HG02763 (cell line): ENCODE data around the gene BEND7.
"Not testable (repeated sequence)": the region's sequence is repeated elsewhere in the genome, so short reads cannot be mapped to it uniquely, and the experiment has no call there.

ENCODE experiments used
- ATAC-seq: cut with Tn5 transposase; IDR thresholded peaks from one replicate; pipeline ENCODE4 v1.9.1; 2021; ENCODE audit warnings: mild to moderate bottlenecking, moderate library complexity; ENCODE audit not compliant: unreplicated experiment

Gene BEND7, protein sequence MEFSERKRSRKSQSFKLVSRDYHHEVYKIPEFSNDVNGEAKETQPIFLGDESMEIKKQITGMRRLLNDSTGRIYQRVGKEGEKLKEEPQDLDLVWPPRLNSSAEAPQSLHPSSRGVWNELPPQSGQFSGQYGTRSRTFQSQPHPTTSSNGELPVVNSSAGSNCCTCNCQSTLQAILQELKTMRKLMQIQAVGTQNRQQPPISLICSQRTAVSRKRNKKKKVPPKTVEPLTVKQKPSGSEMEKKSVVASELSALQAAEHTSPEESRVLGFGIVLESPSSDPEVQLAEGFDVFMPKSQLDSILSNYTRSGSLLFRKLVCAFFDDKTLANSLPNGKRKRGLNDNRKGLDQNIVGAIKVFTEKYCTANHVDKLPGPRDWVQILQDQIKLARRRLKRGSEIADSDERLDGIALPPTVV

GRCh38 chr10:13528875-13529713, at the start of gene BEND7:
BEND7 (minus strand) TSS chr10:13529014; CDS start chr10:13528533, 481 bp downstream.
- no peak for ATAC-seq

- ATAC-seq = no peak
Observed at GRCh38 chr10:13573960-13574359, 45.1 kb upstream of the BEND7 start.

DNA sequence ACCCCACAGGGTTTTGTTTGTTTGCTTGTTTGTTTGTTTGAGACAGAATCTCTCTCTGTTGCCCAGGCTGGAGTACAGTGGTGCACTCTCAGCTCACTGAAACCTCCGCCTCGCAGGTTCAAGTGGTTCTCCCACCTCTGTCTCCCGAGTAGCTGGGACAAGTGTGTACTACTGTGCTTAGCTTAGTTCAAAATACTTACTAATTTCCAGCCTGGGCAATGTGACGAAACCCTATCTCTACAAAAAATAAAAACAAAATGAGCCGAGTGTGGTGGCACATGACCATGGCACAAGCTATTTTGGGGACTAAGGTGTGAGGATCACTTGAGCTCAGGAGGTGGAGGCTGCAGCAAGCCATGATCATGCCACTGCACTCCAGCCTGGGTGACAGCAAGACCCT, 42.7 kb upstream of the BEND7 start:
- no peak for ATAC-seq

GRCh38 chr10:13567030-13567429, 38.2 kb upstream of the BEND7 start:
- no peak for ATAC-seq

DNA sequence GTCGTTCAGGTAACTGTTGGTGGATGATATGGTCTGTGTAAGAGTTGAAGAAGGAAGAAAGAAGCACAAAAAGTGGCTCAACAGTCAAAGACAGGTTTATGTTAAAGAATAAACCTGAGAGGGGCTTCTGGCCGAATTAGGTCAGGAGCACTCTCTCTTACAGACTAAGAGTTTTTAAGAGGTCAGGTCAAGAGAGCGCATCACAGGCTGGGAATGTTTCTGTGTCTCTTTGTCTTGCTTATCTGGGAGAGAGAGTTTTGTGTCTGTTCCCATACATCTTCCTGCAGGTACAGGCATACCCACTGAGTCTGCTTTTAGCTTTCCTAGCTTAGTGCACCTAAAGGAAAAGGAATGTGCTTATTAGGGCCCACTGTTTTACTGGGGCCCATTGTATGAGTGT, 35.8 kb upstream of the BEND7 start:
- no peak for ATAC-seq

DNA sequence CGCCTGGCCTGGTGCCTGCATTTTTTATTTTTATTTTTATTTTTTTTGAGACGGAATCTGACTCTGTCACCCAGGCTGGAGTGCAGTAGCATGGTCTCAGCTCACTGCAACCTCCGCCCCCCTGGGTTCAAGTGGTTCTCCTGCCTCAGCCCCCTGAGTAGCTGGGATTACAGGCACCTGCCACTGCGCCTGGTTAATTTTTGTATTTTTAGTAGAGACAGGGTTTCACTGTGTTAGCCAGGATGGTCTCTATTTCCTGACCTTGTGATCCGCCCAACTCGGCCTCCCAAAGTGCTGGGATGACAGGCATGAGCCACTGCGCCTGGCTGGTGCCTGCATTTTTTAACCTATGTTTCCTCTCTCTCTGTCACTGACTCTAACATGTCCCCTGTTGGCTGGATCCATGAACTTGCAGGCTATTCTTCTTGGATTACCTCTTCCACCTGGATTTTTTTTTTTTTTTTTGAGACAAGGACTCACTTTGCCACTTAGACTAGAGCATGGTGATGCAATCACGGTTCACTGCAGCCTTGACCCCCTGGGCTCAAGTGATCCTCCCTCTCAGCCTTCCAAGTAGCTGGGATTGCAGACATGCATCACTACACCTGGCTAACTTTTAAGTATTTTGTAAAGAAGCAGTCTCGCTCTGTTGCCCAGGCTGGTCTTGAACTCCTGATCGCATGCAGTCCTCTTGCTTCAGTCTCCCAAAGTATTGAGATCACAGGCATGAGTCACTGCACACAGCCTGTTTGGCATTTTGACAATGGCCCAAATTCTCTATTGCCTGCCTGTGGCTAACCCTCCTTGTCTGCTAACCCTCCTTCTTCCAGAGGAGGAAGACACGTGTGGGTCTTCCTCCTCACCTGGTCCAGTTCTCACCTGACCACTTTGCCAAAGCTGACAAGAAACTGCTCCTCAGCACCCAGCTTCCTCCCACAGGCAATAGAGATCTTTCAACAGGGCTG, 34.9 kb upstream of the BEND7 start:
- ATAC-seq = no peak

DNA sequence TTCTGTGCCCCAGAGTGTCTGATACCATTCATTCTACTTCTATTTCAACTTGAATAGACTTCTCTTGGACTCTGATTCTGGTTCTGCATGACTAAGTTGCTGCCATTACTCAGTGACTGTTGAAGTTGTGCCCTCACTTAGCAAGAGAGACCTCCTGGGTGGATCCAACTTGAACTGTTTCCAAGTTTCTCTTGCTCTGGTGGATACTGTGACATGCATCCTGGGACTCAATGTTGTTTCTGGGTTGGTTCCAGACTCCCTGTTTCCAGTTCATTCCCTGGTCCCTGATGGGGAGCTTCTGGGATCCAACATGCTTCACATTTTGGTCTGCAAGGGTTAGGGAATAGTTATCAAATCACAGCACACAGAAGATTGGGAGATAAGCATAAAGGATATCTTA, 31.8 kb upstream of the BEND7 start:
- no peak for ATAC-seq

DNA sequence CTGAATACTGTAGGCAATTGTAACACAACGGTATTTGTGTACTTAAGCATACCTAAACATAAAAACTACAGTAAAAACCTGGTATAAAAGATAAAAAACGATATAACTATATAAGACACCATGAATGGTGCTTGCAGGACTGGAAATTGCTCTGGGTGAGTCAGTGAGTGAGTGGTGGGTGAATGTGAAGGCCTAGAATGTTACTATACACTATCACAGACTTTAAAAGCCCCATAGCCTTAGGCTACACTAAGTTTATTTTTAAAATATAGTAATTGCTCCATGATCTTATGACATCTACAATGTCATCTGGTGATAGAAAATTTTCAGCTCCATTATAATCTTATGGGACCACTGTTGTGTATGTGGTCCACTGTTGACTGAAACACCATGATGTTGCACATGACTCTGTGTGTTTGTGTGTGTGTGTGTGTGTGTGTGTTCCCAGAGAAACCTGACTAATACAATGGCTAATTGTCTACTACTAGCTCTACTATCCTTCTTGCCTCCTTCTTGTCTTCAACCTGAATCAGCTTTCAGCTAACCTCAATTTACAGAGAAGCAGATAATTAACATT, 30.4 kb upstream of the BEND7 start:
- no peak for ATAC-seq

DNA sequence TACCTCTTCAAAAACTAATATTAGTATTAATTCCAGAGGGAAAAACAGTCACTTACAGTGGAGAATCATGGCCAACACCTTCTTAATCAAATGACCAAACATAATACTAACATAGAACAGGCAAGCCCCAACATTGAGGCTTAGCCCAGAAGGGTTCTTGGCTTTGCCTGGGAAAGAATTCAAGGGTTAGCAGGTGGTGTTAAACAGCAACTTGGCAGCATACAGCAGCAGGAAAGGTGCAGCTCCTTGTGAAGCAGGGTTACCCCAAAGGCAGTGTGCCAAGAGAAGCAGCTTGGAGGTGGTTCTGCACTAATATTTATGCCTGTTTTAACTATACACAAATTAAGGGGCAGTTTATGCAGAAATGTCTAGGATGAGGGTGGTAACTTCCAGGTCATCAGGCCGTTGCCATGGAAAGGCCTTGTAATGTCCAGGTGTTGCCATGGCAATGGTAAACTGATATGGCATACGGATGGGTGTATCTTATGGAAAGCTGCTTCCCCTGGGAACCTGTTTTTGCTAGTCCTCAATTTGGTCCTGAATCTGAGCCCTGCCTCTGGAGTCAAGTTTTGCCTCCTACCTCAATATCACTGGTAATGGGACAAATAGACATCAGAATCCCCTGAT, 27.2 kb upstream of the BEND7 start:
- no peak for ATAC-seq

DNA sequence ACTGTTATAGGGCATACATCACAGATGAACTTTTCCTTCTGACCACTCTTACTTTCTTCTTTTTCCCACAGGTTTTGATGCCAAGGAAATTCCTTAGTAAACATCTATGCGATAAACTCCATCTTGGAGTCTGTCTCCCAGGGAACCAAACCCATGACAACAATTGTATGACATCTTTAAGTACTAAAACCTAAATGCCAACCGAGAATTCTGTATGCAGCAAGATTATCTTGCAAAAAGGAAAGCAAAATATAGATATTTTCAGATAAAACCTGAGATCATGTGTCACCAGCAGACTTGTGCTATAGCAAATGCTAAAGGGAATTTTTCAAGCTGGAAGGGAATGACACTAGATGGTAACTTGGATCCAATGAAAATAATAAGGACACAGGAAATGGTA, 22.0 kb upstream of the BEND7 start:
- no peak for ATAC-seq

DNA sequence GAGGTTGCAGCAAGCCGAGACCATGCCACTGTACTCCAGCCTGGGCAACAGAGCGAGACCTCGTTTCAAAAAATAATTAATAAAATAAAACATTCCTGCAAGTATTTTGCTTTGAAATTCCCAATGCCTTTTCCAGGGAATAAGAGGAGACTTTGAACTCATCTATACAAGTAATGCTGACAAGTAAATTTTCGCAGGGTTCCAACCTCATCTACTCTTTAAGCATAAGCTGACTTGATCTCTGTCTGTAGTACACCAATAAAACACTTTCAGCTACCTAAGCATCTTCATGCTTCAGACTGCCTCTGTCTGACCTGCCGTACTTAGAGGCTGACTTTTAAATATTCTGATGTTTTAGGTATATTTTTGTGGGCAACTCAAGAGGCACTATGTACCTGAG, 13.7 kb upstream of the BEND7 start:
- no peak for ATAC-seq

DNA sequence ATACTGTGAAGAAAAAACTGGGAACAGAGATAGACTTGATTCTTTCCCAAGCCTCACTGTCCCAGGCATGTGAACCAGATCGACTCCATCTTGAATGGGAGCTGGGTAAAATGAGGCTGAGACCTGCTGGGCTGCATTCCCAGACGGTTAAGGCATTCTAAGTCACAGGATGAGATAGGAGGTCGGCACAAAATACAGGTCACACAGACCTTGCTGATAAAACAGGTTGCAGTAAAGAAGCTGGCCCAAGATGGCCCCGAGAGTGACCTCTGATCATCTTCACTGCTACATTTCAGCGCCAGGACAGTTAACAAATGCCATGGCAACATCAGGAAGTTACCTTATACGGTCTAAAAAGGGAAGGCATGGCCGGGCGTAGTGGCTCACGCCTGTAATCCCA, 9.2 kb upstream of the BEND7 start:
- ATAC-seq = not testable (repeated sequence)

DNA sequence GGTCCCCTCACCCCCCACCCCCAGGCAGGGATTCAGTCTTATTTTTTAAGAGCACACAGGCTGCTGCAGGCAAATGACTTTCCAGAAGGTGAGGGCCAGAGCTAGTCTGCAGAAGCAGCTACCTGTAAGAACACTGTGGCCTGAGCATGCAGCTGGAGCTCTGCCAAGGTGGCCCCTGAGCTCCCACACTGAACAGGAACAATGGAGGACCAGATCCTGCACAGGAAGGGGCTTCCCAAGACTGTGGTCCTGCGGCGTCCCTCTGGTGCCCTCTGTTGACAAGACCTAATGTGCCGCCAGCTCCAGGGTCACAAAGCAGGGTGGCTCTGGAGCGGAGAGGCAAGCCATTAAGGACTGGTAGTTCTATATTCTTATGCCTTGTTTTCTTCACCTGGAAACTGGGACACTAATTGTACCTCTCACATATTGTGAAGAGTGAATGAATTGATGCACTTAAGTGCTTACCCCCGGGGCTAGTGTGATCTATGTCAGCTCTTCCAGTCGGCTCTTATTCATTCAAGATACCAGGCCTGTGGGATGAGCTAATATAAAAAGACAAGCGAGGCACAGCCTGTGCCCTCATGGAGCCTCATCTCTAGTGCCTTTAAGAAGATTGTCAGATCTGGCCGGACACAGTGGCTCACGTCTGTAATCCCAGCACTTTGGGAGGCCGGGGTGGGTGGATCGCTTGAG, 8.0 kb upstream of the BEND7 start:
- ATAC-seq = no peak

- no peak for ATAC-seq
Observed at GRCh38 chr10:13535346-13535745, 6.5 kb upstream of the BEND7 start.

DNA sequence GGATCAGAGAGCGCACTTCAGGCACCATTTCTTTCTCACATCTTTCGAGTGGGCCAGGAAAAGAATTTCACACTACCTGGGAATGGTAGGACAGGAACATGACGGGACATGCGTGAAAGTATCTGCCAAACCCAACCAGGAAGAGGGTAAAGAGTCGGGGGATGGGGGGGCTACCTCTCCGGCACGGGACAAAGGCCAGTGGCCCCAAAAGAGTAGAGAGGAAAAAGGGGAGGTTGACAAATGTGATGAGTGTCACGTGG, 830 bp upstream of the BEND7 start:
- ATAC-seq = no peak

DNA sequence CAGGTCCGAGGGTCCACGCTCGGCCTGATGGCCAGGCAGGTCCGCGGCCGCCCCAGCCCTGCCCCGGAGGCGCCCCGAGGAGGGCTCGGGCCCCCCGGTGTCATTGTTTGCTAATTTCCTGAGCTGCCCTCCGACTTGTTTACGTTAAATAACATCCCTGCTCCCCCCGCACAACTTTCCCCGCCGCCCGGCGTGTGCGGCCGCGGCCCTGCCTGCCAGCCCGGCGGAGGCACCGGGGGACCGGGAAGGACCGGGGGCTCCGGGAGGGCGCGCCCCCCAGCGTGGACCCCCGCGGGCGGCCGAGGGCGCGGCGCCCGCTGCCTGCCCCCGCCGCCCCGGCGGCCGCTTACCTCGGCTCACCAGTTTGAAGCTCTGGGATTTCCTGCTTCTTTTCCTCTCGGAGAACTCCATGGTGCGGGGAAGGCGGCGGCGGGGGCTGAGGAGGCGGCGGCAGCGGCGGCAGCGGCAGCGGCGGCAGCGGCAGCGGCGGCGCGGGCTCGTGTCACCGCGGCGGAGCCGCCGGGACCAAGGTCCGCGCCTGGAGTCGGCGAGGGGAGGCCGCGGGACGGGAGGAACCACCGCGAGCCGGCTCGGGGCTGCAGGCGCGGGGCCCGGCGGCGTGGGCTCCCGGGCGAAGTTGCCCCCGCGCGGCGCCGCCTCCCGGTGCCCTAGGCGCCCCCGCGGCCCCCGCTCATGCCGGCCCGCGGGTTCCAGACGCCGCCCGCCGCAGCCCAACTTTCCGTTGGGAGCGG, 515 bp downstream of the BEND7 start:
- ATAC-seq = no peak

DNA sequence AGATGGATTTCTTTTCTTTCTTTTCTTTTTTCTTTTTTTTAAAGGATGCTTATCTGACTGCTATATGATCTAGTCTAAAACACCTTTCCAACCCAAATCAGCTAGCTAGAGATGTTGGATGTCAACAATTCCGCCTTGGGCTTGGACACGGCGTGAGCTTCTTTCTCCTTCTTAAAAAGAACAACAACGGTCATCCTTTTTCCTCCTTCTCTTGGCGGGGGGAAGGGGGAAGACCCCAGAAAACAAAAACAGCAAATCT, 1.0 kb downstream of the BEND7 start:
- no peak for ATAC-seq

DNA sequence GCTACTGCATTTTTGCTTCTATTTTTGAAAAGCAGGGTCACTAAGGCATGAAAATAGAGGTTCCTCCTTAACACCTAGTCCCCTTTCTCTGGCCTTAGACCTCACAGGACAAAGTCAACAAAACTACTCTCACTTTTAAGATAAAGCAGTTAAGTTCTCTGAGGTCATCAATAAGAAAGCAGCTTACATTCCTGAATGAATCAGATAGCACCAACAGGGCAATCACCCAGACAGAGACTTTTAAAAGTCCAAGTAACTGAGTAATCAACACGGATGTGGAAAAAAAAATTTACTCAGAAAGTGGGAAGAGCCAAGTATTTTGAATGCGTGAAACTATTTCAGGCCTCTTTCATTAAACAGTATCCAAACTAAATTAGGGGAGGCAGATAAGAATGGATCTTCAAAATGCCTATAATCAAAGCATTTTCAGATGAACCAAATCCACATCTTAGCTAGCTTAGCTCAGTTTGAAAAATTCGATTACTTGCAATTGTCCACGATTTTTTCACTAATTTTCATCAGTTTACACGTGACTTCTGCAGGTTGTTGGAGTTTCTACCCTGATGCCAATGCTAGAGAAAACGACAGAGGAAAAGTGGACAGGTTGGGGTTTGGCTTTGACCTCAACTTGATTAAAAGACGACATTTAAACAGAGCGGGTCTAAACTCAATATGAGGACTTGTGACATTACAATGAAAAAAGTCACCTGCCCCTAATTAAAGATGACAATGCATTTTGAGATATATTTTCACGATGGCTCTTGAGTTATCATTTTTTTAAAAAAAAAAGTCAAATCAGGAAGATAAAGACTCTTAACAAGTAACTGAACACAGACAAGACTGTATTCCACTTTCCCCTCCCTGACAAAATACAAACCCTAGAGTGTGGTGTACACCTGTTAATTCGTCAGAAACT, 1.6 kb downstream of the BEND7 start:
- ATAC-seq = no peak
